Glutamatergic neuron (in vitro differentiated cells): ENCODE data around the gene BCL11A. TPM values are rescaled to one million over a fixed set of nuclear protein-coding genes. Genes with fewer than 3 reads are reported as not detected.
A peak's percentile ranks its signal among the peaks of the same experiment; 100 is the strongest.

Experiments used
- DNase-seq: peaks from one replicate; pipeline ENCODE4 v3.0.0; 2022
- H3K27ac Mint-ChIP-seq: one replicate; pipeline ENCODE4 v1.8.0; 2020; ENCODE audit warnings: mild to moderate bottlenecking, mixed read lengths, inconsistent platforms; ENCODE audit not compliant: unreplicated experiment
- H3K27me3 Mint-ChIP-seq: one replicate; pipeline ENCODE4 v1.8.0; 2020; ENCODE audit warnings: mild to moderate bottlenecking, moderate library complexity, mixed read lengths, inconsistent platforms; ENCODE audit not compliant: unreplicated experiment
- H3K36me3 Mint-ChIP-seq: one replicate; pipeline ENCODE4 v1.8.0; 2020; ENCODE audit warnings: mild to moderate bottlenecking, mixed read lengths, inconsistent platforms; ENCODE audit not compliant: unreplicated experiment
- H3K4me1 Mint-ChIP-seq: one replicate; pipeline ENCODE4 v1.8.0; 2020; ENCODE audit warnings: mild to moderate bottlenecking, low read depth, mixed read lengths, inconsistent platforms; ENCODE audit not compliant: unreplicated experiment
- H3K4me3 Mint-ChIP-seq: one replicate; pipeline ENCODE4 v1.8.0; 2020; ENCODE audit warnings: mild to moderate bottlenecking, mixed read lengths, inconsistent platforms; ENCODE audit not compliant: unreplicated experiment
- H3K9me3 Mint-ChIP-seq: one replicate; pipeline ENCODE4 v1.8.0; 2020; ENCODE audit warnings: mild to moderate bottlenecking, moderate library complexity, mixed read lengths, inconsistent platforms; ENCODE audit not compliant: unreplicated experiment
- CTCF ChIP-seq: fragments of 200-600 bp; sonication (generic); IDR thresholded peaks from one replicate; pipeline ENCODE4 v1.5.0; 2021; ENCODE audit not compliant: partially characterized antibody, unreplicated experiment
- total RNA-seq: library from RNA; stranded (reverse); fragmentation: NEBNext Ultra II Directional; extraction: Animal tissue kit (Norgen Biotek cat#: 25700); gene quantifications from one replicate; pipeline ENCODE4 v1.2.1, GENCODE V29; 2021; ENCODE audit not compliant: unreplicated experiment

BCL11A gene
- total RNA-seq, 1 donor from 2014 or later, result 29.1 TPM

- Mint-ChIP-seq H3K27ac (no peak overlapping the region), H3K9me3 (peaks cover 3% of the 10 kb centered on the region)
These were observed 47.6 kb downstream of the BCL11A start for GRCh38 chr2:60505880-60506260.

GRCh38 chr2:60505240-60505879 is 48.1 kb downstream of the BCL11A start:
- Mint-ChIP-seq H3K27me3 (peaks cover 4% of the 10 kb centered on the region), H3K9me3 (peaks cover 3% of the 10 kb centered on the region), H3K4me1 (peaks cover 18% of the 10 kb centered on the region), H3K27ac (no peak overlapping the region), H3K36me3 (no peaks in the 10 kb centered on the region), H3K4me3 (peak overlapping the region; percentile 34)
- no peak for TF ChIP-seq CTCF
- DNase-seq, result no peak

More at GRCh38 chr2:60505880-60506260, 47.6 kb downstream of the BCL11A start:
- H3K36me3 Mint-ChIP-seq, result no peaks in the 10 kb centered on the region
- no peak overlapping the region for H3K4me3 Mint-ChIP-seq
- peaks cover 18% of the 10 kb centered on the region for H3K4me1 Mint-ChIP-seq
- TF ChIP-seq CTCF, result no peak
- DNase-seq, result no peak
- H3K27me3 Mint-ChIP-seq, result peaks cover 4% of the 10 kb centered on the region

- no peaks in the 10 kb centered on the region for H3K27me3 Mint-ChIP-seq
- H3K4me3 Mint-ChIP-seq, result no peak overlapping the region
- DNase-seq, result no peak
- H3K4me1 Mint-ChIP-seq, result peaks cover 26% of the 10 kb centered on the region
- TF ChIP-seq CTCF, result no peak
- no peaks in the 10 kb centered on the region for H3K36me3 Mint-ChIP-seq
- H3K9me3 Mint-ChIP-seq, result peaks cover 3% of the 10 kb centered on the region
- H3K27ac Mint-ChIP-seq, result no peak overlapping the region
These were observed 49.4 kb downstream of the BCL11A start for GRCh38 chr2:60504049-60504448.

- no peaks in the 10 kb centered on the region for H3K36me3 Mint-ChIP-seq
- no peak for DNase-seq
These were observed 51.3 kb downstream of the BCL11A start for GRCh38 chr2:60502144-60502543.

More at GRCh38 chr2:60502144-60502543, 51.3 kb downstream of the BCL11A start:
- Mint-ChIP-seq H3K4me1 (peaks cover 17% of the 10 kb centered on the region), H3K27me3 (no peaks in the 10 kb centered on the region), H3K27ac (no peak overlapping the region), H3K4me3 (no peak overlapping the region), H3K9me3 (peaks cover 3% of the 10 kb centered on the region)
- no peak for TF ChIP-seq CTCF
